Measurements from ENCODE around the gene TGFBR2.

DNA sequence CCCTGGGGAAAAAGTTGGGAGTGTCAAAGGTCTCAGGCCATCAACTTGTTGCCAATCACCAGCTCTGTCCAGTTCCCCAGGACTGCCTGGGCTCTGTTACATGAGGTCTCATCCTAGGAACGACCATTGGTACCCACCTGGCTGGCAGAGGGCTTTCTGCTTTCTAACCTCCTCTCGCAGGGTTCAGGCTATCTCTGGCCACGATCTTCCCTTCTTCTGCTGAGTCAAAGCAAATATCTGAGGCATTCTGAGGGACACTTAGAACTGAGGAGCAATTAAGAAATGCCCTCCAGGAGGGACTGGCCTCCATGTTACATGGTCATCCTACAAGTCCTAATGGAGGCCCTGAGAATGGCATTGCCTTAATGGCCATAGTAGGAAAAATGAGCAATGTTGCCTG is 77.4 kb downstream of the TGFBR2 start:
- TF ChIP-seq, protein P1, sequence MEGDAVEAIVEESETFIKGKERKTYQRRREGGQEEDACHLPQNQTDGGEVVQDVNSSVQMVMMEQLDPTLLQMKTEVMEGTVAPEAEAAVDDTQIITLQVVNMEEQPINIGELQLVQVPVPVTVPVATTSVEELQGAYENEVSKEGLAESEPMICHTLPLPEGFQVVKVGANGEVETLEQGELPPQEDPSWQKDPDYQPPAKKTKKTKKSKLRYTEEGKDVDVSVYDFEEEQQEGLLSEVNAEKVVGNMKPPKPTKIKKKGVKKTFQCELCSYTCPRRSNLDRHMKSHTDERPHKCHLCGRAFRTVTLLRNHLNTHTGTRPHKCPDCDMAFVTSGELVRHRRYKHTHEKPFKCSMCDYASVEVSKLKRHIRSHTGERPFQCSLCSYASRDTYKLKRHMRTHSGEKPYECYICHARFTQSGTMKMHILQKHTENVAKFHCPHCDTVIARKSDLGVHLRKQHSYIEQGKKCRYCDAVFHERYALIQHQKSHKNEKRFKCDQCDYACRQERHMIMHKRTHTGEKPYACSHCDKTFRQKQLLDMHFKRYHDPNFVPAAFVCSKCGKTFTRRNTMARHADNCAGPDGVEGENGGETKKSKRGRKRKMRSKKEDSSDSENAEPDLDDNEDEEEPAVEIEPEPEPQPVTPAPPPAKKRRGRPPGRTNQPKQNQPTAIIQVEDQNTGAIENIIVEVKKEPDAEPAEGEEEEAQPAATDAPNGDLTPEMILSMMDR (IDR thresholded peaks at IDR 0.05) = no peak
- no peak for TF ChIP-seq POLR2A (IDR thresholded peaks at IDR 0.05)

Measured in prostate gland (tissue), 2 donors.